Esophagus muscularis mucosa (tissue), 4 donors: ENCODE results near the gene HSD17B11. TPM values are rescaled to one million over a fixed set of nuclear protein-coding genes. Genes with fewer than 3 reads are reported as not detected.
"Not testable (repeated sequence)": the region's sequence is repeated elsewhere in the genome, so short reads cannot be mapped to it uniquely, and the experiment has no call there.

Experiments used
- DNase-seq: peaks from one replicate; pipeline ENCODE4 v3.0.0-alpha.2; 2017; ENCODE audit errors: extremely low spot score
- H3K27ac ChIP-seq, 4 donors: fragments of 200-600 bp; sonication (generic); replicated peaks in 1 of 4; 1 replicate in 3 of 4; 2 replicates in 1 of 4; pipeline ENCODE4 v1.5.1; 2016 to 2019; ENCODE audit warnings: mild to moderate bottlenecking in 1 of 4
- H3K27me3 ChIP-seq, 4 donors: fragments of 200-600 bp; sonication (generic); one replicate each; pipeline versions ENCODE4 v1.5.1 to v1.6.0; 2016 to 2019
- H3K36me3 ChIP-seq, 4 donors: fragments of 200-600 bp; sonication (generic); one replicate each; pipeline ENCODE4 v1.5.1; 2016 to 2019
- H3K4me1 ChIP-seq, 4 donors: fragments of 200-600 bp; sonication (generic); one replicate each; pipeline ENCODE4 v1.5.1; 2016 to 2019
- H3K4me3 ChIP-seq, 4 donors: fragments of 200-600 bp; sonication (generic); 1 replicate in 2 of 4; 2 replicates in 2 of 4; pipeline ENCODE4 v1.5.1; 2016 to 2019; ENCODE audit warnings: mild to moderate bottlenecking in 4 of 4, moderate library complexity in 1 of 4
- H3K9me3 ChIP-seq, 4 donors: fragments of 200-600 bp; sonication (generic); 1 replicate in 3 of 4; 2 replicates in 1 of 4; pipeline ENCODE4 v1.5.1; 2016 to 2019
- CTCF ChIP-seq, 3 experiments: fragments of 200-600 bp in 2 of 3; fragments of 450-650 bp in 1 of 3; sonication (generic) in 2 of 3; IDR thresholded peaks; one replicate each; pipeline ENCODE4 v1.5.1; 2017 to 2019; ENCODE audit warnings: antibody characterized with exemption in 3 of 3, mild to moderate bottlenecking in 2 of 3, moderate library complexity in 1 of 3
- EP300 ChIP-seq: sonication (generic); formaldehyde crosslinking; IDR thresholded peaks from one replicate; pipeline ENCODE4 v1.6.1; 2017; ENCODE audit warnings: antibody characterized with exemption
- POLR2A ChIP-seq: fragments of 450-650 bp; IDR thresholded peaks from one replicate; pipeline ENCODE4 v1.6.1; 2017; ENCODE audit warnings: antibody characterized with exemption, moderate library complexity, mild to moderate bottlenecking, low read depth
- POLR2AphosphoS5 ChIP-seq, 2 donors: sonication (generic); formaldehyde crosslinking; IDR thresholded peaks; one replicate each; pipeline ENCODE4 v1.6.1; 2017; ENCODE audit warnings: antibody characterized with exemption in 2 of 2
- WGBS: methylation state at CpG from one replicate; pipeline ENCODE4 v1.1.5; 2018; 5-methylcytosine and 5-hydroxymethylcytosine counted together
- intact Hi-C: fragments of 100-400 bp; cut with DNase I; formaldehyde crosslinking; loops from one replicate; pipeline ENCODE4 v1.15.1; 2023
- total RNA-seq, 4 donors: library from RNA; depleted of rRNA; stranded (reverse); fragments of >200 nt; gene quantifications; one replicate each; pipeline versions ENCODE4 v1.1.0 to v1.2.1, GENCODE V29; 2016

HSD17B11 gene
- total RNA-seq, 4 donors from 2014 or later: 35.7 to 68.9 (median 52.6) TPM

DNA sequence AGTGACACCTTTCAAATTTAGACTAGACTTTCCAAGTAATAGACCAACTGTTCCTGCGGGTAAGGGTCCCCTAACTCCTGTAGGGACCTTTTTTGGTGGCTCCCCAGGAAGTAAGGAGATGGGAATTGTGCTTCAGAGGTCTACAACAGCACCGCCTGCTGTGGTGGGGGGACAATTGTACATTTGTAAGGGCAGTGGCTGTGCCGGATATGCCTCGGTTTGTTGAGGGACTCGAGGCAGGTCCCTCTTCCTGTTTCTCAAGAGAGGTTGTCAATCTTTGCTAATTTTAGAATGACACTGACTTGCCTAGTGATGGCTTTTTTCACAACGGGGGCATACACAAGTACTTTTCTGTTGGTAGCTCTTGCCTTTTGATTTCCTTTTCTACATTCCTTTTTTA lies 15.5 kb upstream of the HSD17B11 start:
- intact Hi-C loops: no loop called here
- Histone ChIP-seq H3K9me3 (no peaks in the 10 kb centered on the region), H3K27me3 (peaks cover 0 to 4% (median 0%) of the 10 kb centered on the region in 4 donors), H3K27ac (no peak overlapping the region), H3K4me3 (no peak overlapping the region), H3K4me1 (no peaks in the 10 kb centered on the region), H3K36me3 (no peaks in the 10 kb centered on the region)
- 78% methylated on average over 5 of the region's 6 CpGs for WGBS
- DNase-seq: no peak
- TF ChIP-seq POLR2A (no peak), EP300 (no peak)

DNA sequence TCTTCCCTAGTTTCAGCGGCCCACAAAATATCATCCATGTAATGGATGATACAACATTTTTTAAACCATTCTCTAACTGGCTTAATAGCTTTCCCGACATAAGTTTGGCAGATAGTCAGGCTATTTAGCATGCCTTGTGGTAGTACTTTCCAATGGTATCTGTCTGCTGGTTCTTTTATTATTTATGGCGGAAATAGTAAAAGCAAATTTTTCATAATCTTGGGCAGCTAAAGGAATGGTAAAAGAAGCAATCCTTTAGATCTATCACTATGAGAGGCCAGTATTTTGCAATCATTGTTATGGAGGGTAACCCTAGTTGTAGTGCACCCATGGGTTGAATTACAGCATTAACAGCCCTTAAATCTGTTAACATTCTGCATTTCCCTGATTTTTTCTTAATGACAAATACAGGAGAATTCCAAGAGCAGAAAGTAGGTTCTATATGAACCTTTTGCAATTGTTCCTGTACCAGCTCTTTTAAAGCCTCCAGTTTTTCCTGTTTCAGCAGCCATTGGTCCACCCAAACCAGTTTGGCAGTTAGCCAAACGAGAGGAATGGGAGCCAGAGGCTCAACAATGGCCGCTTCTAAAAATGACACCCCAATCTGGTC lies 14.3 kb upstream of the HSD17B11 start:
- Histone ChIP-seq H3K36me3 (no peaks in the 10 kb centered on the region), H3K4me1 (no peaks in the 10 kb centered on the region), H3K4me3 (no peak overlapping the region), H3K9me3 (no peaks in the 10 kb centered on the region), H3K27ac (no peak overlapping the region), H3K27me3 (peaks cover 0 to 4% (median 0%) of the 10 kb centered on the region in 4 donors)
- intact Hi-C loops: no loop called here
- no peak for DNase-seq
- TF ChIP-seq POLR2A (no peak), CTCF (IDR thresholded peaks at IDR 0.05) (no peak), POLR2AphosphoS5 (IDR thresholded peaks at IDR 0.05) (no peak), EP300 (no peak)
- WGBS: 63% methylated on average over 5 of the region's 5 CpGs

DNA sequence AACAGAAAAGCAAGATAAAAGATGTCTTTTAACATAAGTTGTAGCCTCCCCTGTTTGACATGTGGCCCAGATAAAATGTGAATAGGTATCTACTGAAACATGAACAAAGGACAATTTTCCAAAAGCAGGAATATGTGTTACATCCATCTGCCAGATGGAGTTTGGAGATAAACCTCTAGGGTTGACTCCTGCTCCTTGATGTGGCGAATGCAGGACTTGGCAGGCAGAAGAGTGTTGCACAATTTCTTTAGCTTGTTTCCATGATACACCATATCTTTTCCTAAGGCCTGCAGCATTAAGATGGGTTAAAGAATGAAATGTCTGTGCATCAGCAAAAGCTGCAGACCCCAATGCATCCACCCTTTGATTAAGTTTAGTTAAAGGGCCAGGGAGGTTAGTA lies 12.7 kb upstream of the HSD17B11 start:
- 92% methylated on average over 1 of the region's 1 CpG for WGBS
- DNase-seq, H3K4me1 ChIP-seq, intact Hi-C loops, H3K36me3 ChIP-seq, H3K27me3 ChIP-seq, H3K9me3 ChIP-seq, H3K27ac ChIP-seq, H3K4me3 ChIP-seq: not testable (repeated sequence)

GRCh38 chr4:87399954-87400353 lies 9.0 kb upstream of the HSD17B11 start:
- 75% methylated on average over 1 of the region's 1 CpG for WGBS
- Histone ChIP-seq H3K27me3 (no peaks in the 10 kb centered on the region), H3K9me3 (no peaks in the 10 kb centered on the region), H3K36me3 (no peaks in the 10 kb centered on the region), H3K27ac (no peak overlapping the region), H3K4me1 (no peaks in the 10 kb centered on the region), H3K4me3 (no peak overlapping the region)
- TF ChIP-seq CTCF (IDR thresholded peaks at IDR 0.05): no peak
- no peak for TF ChIP-seq POLR2A
- TF ChIP-seq POLR2AphosphoS5 (IDR thresholded peaks at IDR 0.05): no peak
- TF ChIP-seq EP300: no peak
- intact Hi-C loops: no loop called here
- no peak for DNase-seq

DNA sequence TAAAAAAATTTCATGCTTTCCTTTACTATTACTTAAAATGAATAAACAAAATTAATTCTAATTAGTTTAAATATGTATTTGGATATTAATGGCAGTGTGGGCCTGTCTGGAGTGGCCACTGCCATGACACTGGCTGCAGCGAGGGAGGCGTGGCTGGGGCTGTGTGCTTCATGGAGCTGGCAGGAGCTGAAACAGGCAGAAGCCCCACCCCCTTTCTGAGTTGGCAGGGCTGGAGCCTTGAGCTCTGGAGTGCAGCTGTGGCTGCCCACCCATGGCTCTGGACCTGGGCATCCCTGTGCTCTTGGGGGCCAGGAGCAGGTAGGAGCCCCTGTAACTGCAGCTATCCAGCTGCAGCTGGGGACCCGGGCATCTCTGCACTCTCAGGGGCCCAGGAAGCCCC lies 8.2 kb upstream of the HSD17B11 start:
- no peak for DNase-seq
- H3K4me1 ChIP-seq: no peaks in the 10 kb centered on the region
- TF ChIP-seq POLR2A (no peak), POLR2AphosphoS5 (IDR thresholded peaks at IDR 0.05) (no peak), EP300 (no peak), CTCF (IDR thresholded peaks at IDR 0.05) (no peak)
- no peak overlapping the region for H3K4me3 ChIP-seq
- no peak overlapping the region for H3K27ac ChIP-seq
- H3K36me3 ChIP-seq: no peaks in the 10 kb centered on the region
- no peaks in the 10 kb centered on the region for H3K9me3 ChIP-seq
- 80% methylated on average over 2 of the region's 3 CpGs for WGBS
- no peaks in the 10 kb centered on the region for H3K27me3 ChIP-seq
- intact Hi-C loops: no loop called here

GRCh38 chr4:87395851-87396250 lies 4.9 kb upstream of the HSD17B11 start:
- H3K9me3 ChIP-seq, H3K27ac ChIP-seq, intact Hi-C loops, DNase-seq, H3K4me3 ChIP-seq, H3K4me1 ChIP-seq, H3K27me3 ChIP-seq, H3K36me3 ChIP-seq: not testable (repeated sequence)
- 95% methylated on average over 8 of the region's 20 CpGs for WGBS

- H3K27me3 ChIP-seq, H3K27ac ChIP-seq, H3K9me3 ChIP-seq, H3K4me3 ChIP-seq, intact Hi-C loops, H3K36me3 ChIP-seq, DNase-seq: not testable (repeated sequence)
- peaks cover 7 to 13% (median 11%) of the 10 kb centered on the region in 4 donors for H3K4me1 ChIP-seq
- WGBS: 86% methylated on average over 23 of the region's 23 CpGs
These were observed 4.1 kb upstream of the HSD17B11 start for GRCh38 chr4:87395073-87395472.
